Measurements from ENCODE around the gene AGRP.

AGRP gene

GRCh38 chr16:67463059-67463458 is 20.3 kb downstream of the AGRP start:
- DNase-seq (ENCODE audit: low spot score): no peak

GRCh38 chr16:67462279-67462655 is 21.1 kb downstream of the AGRP start:
- no peak for DNase-seq (ENCODE audit: low spot score)

GRCh38 chr16:67461600-67462278 is 21.6 kb downstream of the AGRP start:
- no peak for DNase-seq (ENCODE audit: low spot score)

GRCh38 chr16:67460961-67461360 is 22.4 kb downstream of the AGRP start:
- DNase-seq (ENCODE audit: low spot score): no peak

- no peak for DNase-seq (ENCODE audit: low spot score)
Measured at GRCh38 chr16:67460168-67460567, 23.2 kb downstream of the AGRP start.

- no peak for DNase-seq (ENCODE audit: low spot score)
Measured at GRCh38 chr16:67459861-67460150, 23.5 kb downstream of the AGRP start.

- no peak for DNase-seq (ENCODE audit: low spot score)
Measured at GRCh38 chr16:67459066-67459860, 24.1 kb downstream of the AGRP start.

- DNase-seq (ENCODE audit: low spot score): no peak
Measured at GRCh38 chr16:67458121-67458641, 25.2 kb downstream of the AGRP start.

- no peak for DNase-seq (ENCODE audit: low spot score)
Measured at GRCh38 chr16:67457611-67458010, 25.7 kb downstream of the AGRP start.

GRCh38 chr16:67456391-67457081 is 26.8 kb downstream of the AGRP start:
- DNase-seq (ENCODE audit: low spot score): no peak

GRCh38 chr16:67454852-67455251 is 28.5 kb downstream of the AGRP start:
- no peak for DNase-seq (ENCODE audit: low spot score)

GRCh38 chr16:67454104-67454503 is 29.2 kb downstream of the AGRP start:
- no peak for DNase-seq (ENCODE audit: low spot score)

GRCh38 chr16:67451704-67452435 is 31.5 kb downstream of the AGRP start:
- DNase-seq (ENCODE audit: low spot score): no peak

- no peak for DNase-seq (ENCODE audit: low spot score)
Measured at GRCh38 chr16:67451061-67451703, 32.2 kb downstream of the AGRP start.

- DNase-seq (ENCODE audit: low spot score): no peak
Measured at GRCh38 chr16:67449739-67450138, 33.6 kb downstream of the AGRP start.

- DNase-seq (ENCODE audit: low spot score): no peak
Measured at GRCh38 chr16:67449336-67449735, 34.0 kb downstream of the AGRP start.

- DNase-seq (ENCODE audit: low spot score): no peak
Measured at GRCh38 chr16:67448580-67448979, 34.8 kb downstream of the AGRP start.

- peak; percentile 81 for DNase-seq (ENCODE audit: low spot score)
Measured at GRCh38 chr16:67447508-67448076, 35.8 kb downstream of the AGRP start.

GRCh38 chr16:67446968-67447507 is 36.3 kb downstream of the AGRP start:
- no peak for DNase-seq (ENCODE audit: low spot score)

GRCh38 chr16:67445913-67446907 is 37.1 kb downstream of the AGRP start:
- no peak for DNase-seq (ENCODE audit: low spot score)

All from germinal center (tissue), 1 donor.